GM23248 (cell line): Measurements from ENCODE around the gene SLC3A2. TPM values are rescaled to one million over a fixed set of nuclear protein-coding genes. Genes with fewer than 3 reads are reported as not detected.
"Not testable (repeated sequence)": the region's sequence is repeated elsewhere in the genome, so short reads cannot be mapped to it uniquely, and the experiment has no call there.

Experiments
- DNase-seq: peaks from one replicate; pipeline ENCODE4 v3.0.0-alpha.2; 2015
- H2AFZ ChIP-seq: fragments of 200-600 bp; sonication (generic); 2 replicates; pipeline ENCODE4 v1.6.1; 2016; ENCODE audit warnings: antibody characterized with exemption
- H3F3A ChIP-seq: fragments of 200-600 bp; sonication (generic); 2 replicates; pipeline ENCODE4 v1.6.1; 2016; ENCODE audit warnings: mild to moderate bottlenecking, antibody characterized with exemption, mixed run types; ENCODE audit not compliant: insufficient read depth
- H3K27ac ChIP-seq: fragments of 200-600 bp; sonication (generic); 2 replicates; pipeline ENCODE4 v1.5.1; 2016; ENCODE audit warnings: mild to moderate bottlenecking
- H3K27me3 ChIP-seq: fragments of 200-600 bp; sonication (generic); replicated peaks from 2 replicates; pipeline ENCODE4 v1.6.1; 2016; ENCODE audit warnings: mild to moderate bottlenecking; ENCODE audit not compliant: insufficient read depth
- H3K36me3 ChIP-seq: fragments of 200-600 bp; sonication (generic); 2 replicates; pipeline ENCODE4 v1.6.1; 2016; ENCODE audit warnings: low read depth, mild to moderate bottlenecking
- H3K4me1 ChIP-seq: fragments of 200-600 bp; sonication (generic); 2 replicates; pipeline ENCODE4 v1.6.1; 2016; ENCODE audit warnings: mild to moderate bottlenecking; ENCODE audit not compliant: insufficient read depth
- H3K4me2 ChIP-seq: fragments of 200-600 bp; sonication (generic); one replicate; pipeline ENCODE4 v1.6.1; 2016; ENCODE audit warnings: mild to moderate bottlenecking; ENCODE audit not compliant: unreplicated experiment
- H3K4me3 ChIP-seq: fragments of 200-600 bp; sonication (generic); 2 replicates; pipeline ENCODE4 v1.5.1; 2016; ENCODE audit warnings: mild to moderate bottlenecking
- H3K79me2 ChIP-seq: fragments of 200-600 bp; sonication (generic); 2 replicates; pipeline ENCODE4 v1.6.1; 2016; ENCODE audit warnings: mild to moderate bottlenecking; ENCODE audit not compliant: insufficient read depth
- H3K9ac ChIP-seq: fragments of 200-600 bp; sonication (generic); 2 replicates; pipeline ENCODE4 v1.6.1; 2016; ENCODE audit warnings: mild to moderate bottlenecking
- H3K9me2 ChIP-seq: fragments of 200-600 bp; sonication (generic); 2 replicates; pipeline ENCODE4 v1.6.1; 2016; ENCODE audit warnings: mixed run types, mild to moderate bottlenecking, moderate library complexity; ENCODE audit not compliant: insufficient read depth
- H3K9me3 ChIP-seq: fragments of 200-600 bp; sonication (generic); one replicate; pipeline ENCODE4 v1.6.1; 2017; ENCODE audit warnings: low read depth
- H4K20me1 ChIP-seq: fragments of 200-600 bp; sonication (generic); 2 replicates; pipeline ENCODE4 v1.6.0; 2016; ENCODE audit not compliant: insufficient read depth
- EZH2 ChIP-seq: fragments of 200-600 bp; sonication (generic); IDR thresholded peaks from 2 replicates; pipeline ENCODE4 v1.6.1; 2018; ENCODE audit warnings: antibody characterized with exemption, mild to moderate bottlenecking; ENCODE audit not compliant: insufficient read depth, poor library complexity, severe bottlenecking
- EZH2phosphoT487 ChIP-seq: fragments of 200-600 bp; sonication (generic); IDR thresholded peaks from 2 replicates; pipeline ENCODE4 v1.6.1; 2018; ENCODE audit warnings: antibody characterized with exemption, moderate library complexity, mild to moderate bottlenecking, low read depth; ENCODE audit not compliant: insufficient read depth
- WGBS, 2 experiments: methylation state at CpG; one replicate each; pipeline ENCODE4 v1.1.6; 2015 to 2017; ENCODE audit warnings: low lambda C conversion rate in 2 of 2, low coverage in 1 of 2; ENCODE audit errors: missing lambda C conversion rate in 2 of 2; 5-methylcytosine and 5-hydroxymethylcytosine counted together
- in situ Hi-C: fragments of 300-500 bp; cut with MboI; formaldehyde crosslinking; loops from 2 replicates; pipeline ENCODE4 v1.15.0; 2020
- polyA plus RNA-seq: library from polyadenylated mRNA; unstranded; fragments of >200 nt; fragmentation: Nextera tagmentation; extraction: Ambion mirVana; gene quantifications from 2 replicates; pipeline ENCODE4 v1.2.1, GENCODE V29; 2016
- total RNA-seq: library from RNA; depleted of rRNA; stranded (reverse); fragments of >200 nt; shearing (Covaris generic); gene quantifications from 2 replicates; pipeline ENCODE4 v1.2.3, GENCODE V29; 2014

Gene SLC3A2
- total and polyA plus RNA-seq, 2 experiments from 2014 or later, result 301 to 310 TPM

DNA sequence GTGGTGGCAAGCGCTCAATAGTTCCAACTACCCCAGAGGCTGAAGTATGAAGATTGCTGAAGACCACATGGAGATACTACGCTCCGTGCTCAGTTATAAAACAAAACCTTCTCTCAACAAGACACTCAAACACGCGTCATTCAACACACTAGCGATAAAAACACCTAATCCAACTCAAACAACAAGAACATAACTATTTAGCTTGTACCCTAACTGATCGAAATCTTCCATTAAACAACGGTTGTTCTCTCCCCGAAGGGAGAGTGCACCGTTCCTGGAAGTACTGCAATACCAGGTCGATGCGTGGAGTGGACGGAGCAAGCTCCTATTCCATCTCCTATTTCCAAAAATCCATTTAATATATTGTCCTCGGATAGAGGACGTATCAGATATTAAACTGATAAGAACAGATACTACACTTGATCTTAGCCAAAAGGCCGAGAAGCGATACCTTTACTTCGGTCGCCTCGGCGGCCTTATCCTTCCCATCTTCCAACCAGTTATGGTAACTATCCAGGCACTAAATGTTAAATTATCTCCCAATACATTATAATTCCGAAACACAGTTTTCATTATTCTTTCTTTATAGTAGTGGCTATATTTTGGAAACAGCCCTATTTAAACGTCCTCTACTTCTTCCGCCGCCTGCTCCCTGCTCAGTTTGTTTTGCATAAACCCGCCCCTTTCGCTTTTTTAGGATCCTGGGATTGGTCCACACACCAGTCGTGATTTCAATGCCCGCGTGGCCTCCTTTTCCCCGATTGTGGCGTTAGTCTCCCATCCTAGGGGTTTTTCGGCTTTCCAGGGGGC lies 39.1 kb upstream of the SLC3A2 start:
- TF ChIP-seq EZH2phosphoT487 (no peak), EZH2 (no peak)
- no peaks in the 10 kb centered on the region for H3K27me3 ChIP-seq

DNA sequence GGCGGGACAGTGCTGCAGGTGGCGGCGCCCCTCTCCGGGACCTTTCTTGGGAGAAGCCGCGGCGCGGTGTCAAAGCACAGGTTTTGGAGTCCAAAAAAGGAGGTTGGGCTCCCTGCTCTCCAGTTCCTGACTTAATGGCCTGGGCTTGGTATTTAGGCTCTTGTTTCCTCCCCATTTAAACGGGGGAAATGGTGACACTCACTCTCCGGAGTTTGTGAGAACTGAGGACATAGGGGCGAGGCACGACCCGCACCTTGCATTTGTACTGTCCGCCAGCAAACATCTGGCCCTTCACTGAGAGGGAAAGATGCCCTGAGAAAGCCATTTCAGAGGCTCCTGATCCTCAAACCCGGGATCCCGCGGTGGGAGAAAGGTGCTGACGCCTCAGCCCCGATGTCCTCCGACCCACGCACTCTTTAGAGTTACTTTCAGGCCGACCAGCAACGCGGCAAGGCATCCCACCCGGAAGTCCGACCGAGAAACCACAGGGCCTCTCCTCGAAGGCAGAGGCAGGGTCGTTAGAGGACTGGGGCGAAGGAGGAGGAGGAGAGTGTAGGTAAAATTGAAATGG lies 38.4 kb upstream of the SLC3A2 start:
- peaks cover 8% of the 10 kb centered on the region for H3F3A ChIP-seq
- no peaks in the 10 kb centered on the region for H3K9me2 ChIP-seq
- H3K4me1 ChIP-seq, result peaks cover 9% of the 10 kb centered on the region; the same call in 1 of the 2 replicates
- H3K9ac ChIP-seq, result peak overlapping the region; percentile 95
- H3K36me3 ChIP-seq, result no peaks in the 10 kb centered on the region
- peak overlapping the region; percentile 74 for H3K4me3 ChIP-seq
- H3K4me2 ChIP-seq, result peak overlapping the region; percentile 83
- no peaks in the 10 kb centered on the region for H4K20me1 ChIP-seq
- H3K79me2 ChIP-seq, result peaks cover 21% of the 10 kb centered on the region
- in situ Hi-C loops, result no loop called here
- no peaks in the 10 kb centered on the region for H3K9me3 ChIP-seq
- DNase-seq, result peak; percentile 52
- peak overlapping the region; percentile 91 for H2AFZ ChIP-seq
- WGBS, 2 experiments, result 6 to 7% methylated on average over 30 of the region's 30 CpGs
- peak overlapping the region; percentile 99 for H3K27ac ChIP-seq
- H3K27me3 ChIP-seq, result no peaks in the 10 kb centered on the region
- TF ChIP-seq EZH2phosphoT487 (no peak), EZH2 (no peak)

More for the DNA sequence above, 39.1 kb upstream of the SLC3A2 start:
- DNase-seq, result peak; percentile 98
- Histone ChIP-seq H3K4me2 (peak overlapping the region; percentile 83), H4K20me1 (no peaks in the 10 kb centered on the region), H3K9me2 (no peaks in the 10 kb centered on the region), H3K9me3 (no peaks in the 10 kb centered on the region), H3K4me3 (peak overlapping the region; percentile 74), H3F3A (peaks cover 8% of the 10 kb centered on the region), H2AFZ (peak overlapping the region; percentile 91), H3K4me1 (peaks cover 9% of the 10 kb centered on the region; the same call in 1 of the 2 replicates), H3K36me3 (no peaks in the 10 kb centered on the region), H3K79me2 (peaks cover 27% of the 10 kb centered on the region), H3K27ac (peak overlapping the region; percentile 99), H3K9ac (peak overlapping the region; percentile 96)
- in situ Hi-C loops, result no loop called here
- WGBS, 2 experiments, result 0 to 1% methylated on average over 33 of the region's 33 CpGs

DNA sequence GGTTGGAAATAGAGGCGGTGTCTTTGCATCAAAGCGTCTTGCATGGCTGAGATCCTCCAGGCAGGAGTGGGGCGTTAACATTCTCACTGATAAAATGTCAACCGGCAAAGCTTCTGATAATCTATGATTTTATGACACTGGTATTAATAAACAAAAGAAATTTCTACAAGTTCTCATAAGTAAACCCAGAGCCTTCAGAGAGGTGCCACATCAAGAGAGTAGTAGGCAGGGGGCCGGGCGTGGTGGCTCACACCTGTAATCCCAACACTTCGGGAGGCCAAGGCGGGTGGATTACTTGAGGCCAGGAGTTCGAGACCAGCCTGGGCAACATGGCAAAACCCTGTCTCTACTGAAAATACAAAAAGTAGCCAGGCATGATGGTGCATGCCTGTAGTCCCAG lies 37.8 kb upstream of the SLC3A2 start:
- H3K4me1 ChIP-seq, H3K9me3 ChIP-seq, H4K20me1 ChIP-seq, H3K4me3 ChIP-seq, H3K27me3 ChIP-seq, in situ Hi-C loops, H3K36me3 ChIP-seq, H3K9me2 ChIP-seq, DNase-seq, H3F3A ChIP-seq: not testable (repeated sequence)
- peak overlapping the region; percentile 83 for H3K4me2 ChIP-seq
- peak overlapping the region; percentile 95 for H3K9ac ChIP-seq
- peak overlapping the region; percentile 91 for H2AFZ ChIP-seq
- peak overlapping the region; percentile 99 for H3K27ac ChIP-seq
- 90 to 92% methylated on average over 9 of the region's 9 CpGs for WGBS, 2 experiments
- peaks cover 14% of the 10 kb centered on the region for H3K79me2 ChIP-seq

DNA sequence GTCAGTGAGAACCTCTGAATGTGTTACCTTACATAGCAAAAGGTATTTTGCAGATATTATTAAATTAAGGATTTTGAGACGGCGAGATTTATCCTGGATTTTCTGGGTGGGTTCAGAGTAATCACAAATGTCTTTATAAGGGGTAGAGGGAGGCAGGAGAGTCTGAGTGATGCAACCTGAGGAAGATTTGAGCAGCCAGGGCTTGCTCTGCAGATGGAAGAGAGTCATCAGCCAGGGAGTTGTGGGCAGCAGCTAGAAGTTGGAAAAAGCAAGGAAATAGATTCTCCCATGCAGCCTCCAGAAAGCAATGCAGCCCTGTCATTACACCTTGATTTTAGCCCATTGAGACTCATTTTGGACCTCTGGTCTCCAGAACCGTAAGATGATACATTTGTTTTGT lies 37.2 kb upstream of the SLC3A2 start:
- Histone ChIP-seq H3K27me3 (no peaks in the 10 kb centered on the region), H4K20me1 (no peaks in the 10 kb centered on the region), H3K9ac (no peak overlapping the region), H3K9me2 (no peaks in the 10 kb centered on the region), H3K9me3 (no peaks in the 10 kb centered on the region), H3K4me2 (no peak overlapping the region), H3K4me1 (peaks cover 9% of the 10 kb centered on the region; the same call in 1 of the 2 replicates), H3K36me3 (no peaks in the 10 kb centered on the region), H3K4me3 (no peak overlapping the region), H3F3A (peaks cover 8% of the 10 kb centered on the region), H3K79me2 (peaks cover 8% of the 10 kb centered on the region), H2AFZ (peak overlapping the region; percentile 49), H3K27ac (no peak overlapping the region)
- 94 to 100% methylated on average over 3 of the region's 3 CpGs for WGBS, 2 experiments
- in situ Hi-C loops, result no loop called here
- DNase-seq, result no peak
- TF ChIP-seq EZH2phosphoT487, result no peak
